ENCODE measurements around the gene LATS2. TPM values are rescaled to one million over a fixed set of nuclear protein-coding genes. Genes with fewer than 3 reads are reported as not detected.
"Not testable (repeated sequence)": the region's sequence is repeated elsewhere in the genome, so short reads cannot be mapped to it uniquely, and the experiment has no call there.

Gene LATS2
- polyA plus RNA-seq, 4 donors = 23.6 to 28.3 (median 25.9) TPM

GRCh38 chr13:21075379-21076249 is 14.2 kb upstream of the LATS2 start:
- DNase-seq (ENCODE audit: low read depth in 4 of 4, low spot score in 2 of 4) = no peak

GRCh38 chr13:21075011-21075378 is 13.6 kb upstream of the LATS2 start:
- no peak for DNase-seq (ENCODE audit: low read depth in 4 of 4, low spot score in 2 of 4)

- no peak for DNase-seq (ENCODE audit: low read depth in 4 of 4, low spot score in 2 of 4)
These were observed 13.2 kb upstream of the LATS2 start for GRCh38 chr13:21074546-21074945.

DNA sequence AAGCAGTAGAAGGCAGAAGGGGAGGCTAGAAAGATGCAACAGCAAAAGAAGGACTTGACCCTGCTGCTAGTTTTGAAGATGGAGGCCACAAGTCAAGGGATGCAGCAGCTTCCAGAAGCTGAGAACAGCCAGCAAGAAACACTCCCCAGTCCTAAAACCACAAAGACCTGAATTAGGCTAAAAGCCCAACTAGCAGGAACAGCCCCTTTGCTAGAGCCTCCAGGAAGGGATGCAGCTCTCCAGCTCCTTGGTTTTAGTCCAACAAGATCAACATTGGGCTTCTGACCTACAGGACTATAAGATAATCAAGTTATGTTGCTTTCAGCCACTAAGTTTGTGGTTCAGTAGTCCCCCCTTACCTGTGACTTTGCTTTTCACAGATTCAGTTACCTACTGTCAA is 10.5 kb upstream of the LATS2 start:
- no peak for DNase-seq (ENCODE audit: low read depth in 4 of 4, low spot score in 2 of 4)

GRCh38 chr13:21071015-21071414 is 9.6 kb upstream of the LATS2 start:
- DNase-seq (ENCODE audit: low read depth in 4 of 4, low spot score in 2 of 4) = no peak

- DNase-seq (ENCODE audit: low read depth in 4 of 4, low spot score in 2 of 4) = no peak
These were observed 8.2 kb upstream of the LATS2 start for GRCh38 chr13:21069561-21070004.

- DNase-seq (ENCODE audit: low read depth in 4 of 4, low spot score in 2 of 4) = no peak
These were observed 6.5 kb upstream of the LATS2 start for GRCh38 chr13:21067848-21068247.

DNA sequence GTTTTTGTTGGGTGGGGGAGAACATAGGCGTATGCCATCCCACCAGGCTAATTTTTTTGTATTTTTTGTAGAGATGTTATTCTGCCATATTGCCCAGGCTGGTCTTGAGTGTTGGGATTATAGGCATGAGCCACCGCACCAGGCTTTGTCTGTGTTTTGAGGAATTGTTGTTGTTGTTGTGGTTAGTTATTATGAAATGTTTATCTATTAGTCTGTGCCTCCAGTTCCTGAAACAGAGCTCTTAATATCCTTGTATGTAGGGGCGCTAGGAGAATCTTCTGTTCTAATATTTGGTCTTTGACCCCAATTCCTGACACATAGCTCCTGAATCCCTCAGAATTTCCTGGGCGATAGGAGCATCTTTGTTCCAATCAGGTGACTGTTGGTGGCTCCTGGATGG is 5.6 kb upstream of the LATS2 start:
- no peak for DNase-seq (ENCODE audit: low read depth in 4 of 4, low spot score in 2 of 4)

DNA sequence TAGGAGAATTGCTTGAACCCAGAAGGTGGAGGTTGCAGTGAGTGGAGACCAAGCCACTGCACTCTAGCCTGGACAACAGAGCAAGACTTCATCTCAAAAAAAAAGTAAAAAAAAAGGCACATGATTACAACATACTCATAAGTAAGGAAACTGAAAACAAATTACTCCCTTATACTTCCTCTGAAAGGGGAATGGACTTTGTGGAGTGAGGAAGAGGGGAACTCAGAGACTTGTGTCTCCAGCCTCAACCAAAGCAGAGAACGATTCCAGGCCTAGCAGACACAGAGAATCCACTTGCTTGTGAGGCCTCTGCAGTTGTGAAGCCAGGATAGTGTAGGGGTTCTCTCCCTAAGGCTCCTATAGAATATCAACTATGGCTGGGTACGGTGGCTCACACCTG is 4.3 kb upstream of the LATS2 start:
- DNase-seq (ENCODE audit: low read depth in 4 of 4, low spot score in 2 of 4) = no peak

- no peak for DNase-seq (ENCODE audit: low read depth in 4 of 4, low spot score in 2 of 4)
These were observed 1.6 kb upstream of the LATS2 start for GRCh38 chr13:21063031-21063430.

- DNase-seq (ENCODE audit: low read depth in 4 of 4, low spot score in 2 of 4) = no peak
These were observed 903 bp downstream of the LATS2 start for GRCh38 chr13:21060338-21061028.

- no peak for DNase-seq (ENCODE audit: low read depth in 4 of 4, low spot score in 2 of 4)
These were observed 1.6 kb downstream of the LATS2 start for GRCh38 chr13:21059641-21060337.

DNA sequence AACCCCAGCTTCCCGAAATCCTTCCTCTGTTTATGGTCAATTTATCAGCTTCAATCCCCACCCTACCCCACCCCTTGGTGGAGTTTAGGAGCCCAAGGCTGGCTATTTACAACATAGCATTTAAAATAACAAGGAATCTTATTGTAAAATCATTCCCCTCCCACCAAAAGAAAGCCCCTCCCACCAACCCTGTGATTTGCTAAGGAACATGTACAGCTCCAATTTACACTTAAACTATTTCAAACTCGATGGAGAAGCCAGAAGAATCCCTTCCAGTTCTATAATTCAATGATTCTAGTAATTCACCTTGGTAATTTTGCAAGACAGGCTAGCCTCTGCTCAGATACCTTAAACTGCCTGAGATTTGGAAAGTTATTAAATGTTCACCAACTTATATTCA is 3.0 kb downstream of the LATS2 start:
- DNase-seq (ENCODE audit: low read depth in 4 of 4, low spot score in 2 of 4) = no peak

DNA sequence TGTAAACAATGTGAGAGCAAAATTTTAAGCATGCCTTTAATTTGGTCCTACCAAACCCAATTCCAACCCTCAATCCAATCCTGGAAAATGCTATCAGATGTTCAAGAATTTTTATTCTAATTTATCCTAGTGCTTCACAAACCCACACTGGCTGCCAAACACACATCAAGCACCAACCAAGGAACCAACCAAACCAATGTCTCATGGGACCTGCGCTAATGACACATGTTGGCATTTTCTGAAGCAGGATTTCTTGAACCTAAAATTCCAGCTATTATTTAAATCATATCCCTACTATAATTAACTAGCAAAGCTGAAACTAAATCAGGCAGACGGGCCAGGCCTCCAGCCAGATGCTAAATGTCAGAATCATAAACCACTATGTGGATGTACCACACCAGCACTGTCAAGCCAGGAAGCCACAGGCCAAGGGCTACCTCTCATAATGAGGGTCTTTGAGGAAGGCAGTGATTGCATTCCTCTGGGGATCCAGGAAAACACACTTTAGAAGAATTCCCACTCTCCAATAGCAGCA is 5.8 kb downstream of the LATS2 start:
- DNase-seq (ENCODE audit: low read depth in 4 of 4, low spot score in 2 of 4) = no peak

GRCh38 chr13:21055016-21055415 is 6.4 kb downstream of the LATS2 start:
- DNase-seq (ENCODE audit: low read depth in 4 of 4, low spot score in 2 of 4) = no peak

DNA sequence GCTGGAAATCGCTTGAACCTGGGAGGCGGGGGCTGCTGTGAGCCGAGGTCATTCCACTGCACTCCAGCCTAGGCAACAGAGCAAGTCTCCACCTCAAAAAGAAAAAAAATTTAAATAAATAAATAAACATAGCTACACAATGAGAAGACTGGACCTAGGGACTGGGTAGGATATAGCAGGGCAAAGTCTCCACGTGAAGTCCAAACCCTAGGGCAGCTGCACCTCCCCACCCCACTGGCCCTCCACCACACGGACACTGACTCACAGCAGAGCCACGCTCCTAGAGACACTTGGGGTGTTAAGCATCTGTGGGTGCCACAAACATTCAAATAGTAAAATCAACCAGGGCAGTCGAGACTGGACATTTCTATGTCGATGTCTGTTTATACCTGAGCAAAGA is 7.1 kb downstream of the LATS2 start:
- no peak for DNase-seq (ENCODE audit: low read depth in 4 of 4, low spot score in 2 of 4)

DNA sequence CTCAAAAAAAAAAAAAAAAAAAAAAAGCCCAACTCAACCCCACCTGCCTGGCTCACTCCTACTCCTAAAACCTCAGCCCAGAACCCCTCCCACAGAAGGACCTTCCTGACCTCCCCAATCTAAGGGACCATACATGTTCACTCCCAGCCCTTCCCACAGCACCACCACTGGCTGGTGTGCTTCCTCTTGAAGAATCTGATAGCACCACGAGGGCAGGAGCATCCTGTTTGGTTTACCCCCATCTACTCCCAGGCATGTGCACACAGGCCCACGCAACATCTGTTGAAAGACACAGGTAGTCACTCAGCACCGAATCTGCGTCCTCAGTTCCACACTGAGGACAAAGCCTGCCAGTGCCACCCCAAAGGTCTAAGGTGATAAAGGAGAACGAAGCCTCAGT is 8.2 kb downstream of the LATS2 start:
- no peak for DNase-seq (ENCODE audit: low read depth in 4 of 4, low spot score in 2 of 4)

- no peak for DNase-seq (ENCODE audit: low read depth in 4 of 4, low spot score in 2 of 4)
These were observed 9.7 kb downstream of the LATS2 start for GRCh38 chr13:21051675-21052074.

- no peak for DNase-seq (ENCODE audit: low read depth in 4 of 4, low spot score in 2 of 4)
These were observed 10.8 kb downstream of the LATS2 start for GRCh38 chr13:21050288-21051197.

DNA sequence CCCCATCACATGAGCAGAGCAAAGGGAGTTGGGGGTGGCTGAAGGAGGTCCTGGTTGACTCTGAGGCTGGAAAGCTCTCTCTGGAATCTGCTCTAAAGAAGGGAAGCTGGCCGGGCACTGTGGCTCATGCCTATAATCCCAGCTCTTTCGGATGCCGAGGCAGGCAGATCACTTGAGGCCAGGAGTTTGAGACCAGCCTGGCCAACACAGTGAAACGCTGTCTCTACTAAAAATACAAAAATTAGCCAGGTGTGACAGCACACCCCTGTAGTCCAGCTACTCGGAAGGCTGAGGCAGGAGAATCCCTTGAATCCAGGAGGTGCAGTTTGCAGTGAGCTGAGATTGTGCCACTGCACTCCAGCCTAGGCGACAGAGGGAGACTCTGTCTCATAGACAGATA is 11.7 kb downstream of the LATS2 start:
- DNase-seq (ENCODE audit: low read depth in 4 of 4, low spot score in 2 of 4) = not testable (repeated sequence)
